Nephron (organoid): ENCODE results near the gene CD53.

ENCODE experiments used
- H3K27ac Mint-ChIP-seq, 3 experiments: 2 replicates each; pipeline ENCODE4 v1.8.0; 2020; ENCODE audit warnings: mixed read lengths in 3 of 3, mild to moderate bottlenecking in 2 of 3, moderate library complexity in 1 of 3
- H3K27me3 Mint-ChIP-seq: 2 replicates; pipeline ENCODE4 v1.8.0; 2021; ENCODE audit warnings: low read depth, mild to moderate bottlenecking, moderate library complexity, mixed read lengths
- H3K36me3 Mint-ChIP-seq: 2 replicates; pipeline ENCODE4 v1.8.0; 2020; ENCODE audit warnings: low read depth, mixed read lengths
- H3K4me1 Mint-ChIP-seq: 2 replicates; pipeline ENCODE4 v1.8.0; 2020; ENCODE audit warnings: mixed read lengths
- H3K4me3 Mint-ChIP-seq, 3 experiments: 2 replicates each; pipeline ENCODE4 v1.8.0; 2020; ENCODE audit warnings: mild to moderate bottlenecking in 3 of 3, mixed read lengths in 3 of 3, moderate library complexity in 2 of 3
- H3K9me3 Mint-ChIP-seq: 2 replicates; pipeline ENCODE4 v1.8.0; 2020; ENCODE audit warnings: mixed read lengths
- TF ChIP-seq, protein P1 (sequence below), 3 experiments: fragments of 200-600 bp; sonication (generic); IDR thresholded peaks; one replicate each; pipeline ENCODE4 v1.5.0; 2021; ENCODE audit warnings: antibody characterized with exemption in 3 of 3; ENCODE audit not compliant: unreplicated experiment in 3 of 3

The CD53 gene

DNA sequence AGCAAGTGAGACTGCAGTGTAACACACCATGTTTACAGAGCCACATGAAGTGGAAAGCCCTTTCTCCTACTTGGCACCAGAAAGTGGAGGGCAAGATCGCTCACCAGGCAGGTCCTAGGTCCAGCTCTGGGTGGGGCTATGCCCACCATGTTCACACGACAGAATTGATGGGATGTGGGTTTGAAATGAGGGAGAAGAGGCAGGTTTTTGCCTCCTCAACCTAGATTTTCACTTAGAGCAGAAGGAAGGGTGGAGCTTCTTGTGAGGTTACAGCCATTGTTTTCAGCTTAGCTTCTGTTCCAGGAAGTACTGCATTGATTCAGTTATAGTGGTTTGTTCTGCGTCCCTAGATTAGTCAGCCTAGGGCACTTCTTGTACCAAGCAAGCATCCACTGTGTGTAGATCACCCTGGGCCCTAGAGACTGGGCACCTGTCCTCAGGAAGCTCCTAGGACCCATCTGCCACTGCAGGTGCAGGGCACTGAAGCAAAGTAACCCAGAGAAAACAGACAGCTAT lies 2.3 kb downstream of the CD53 start:
- Mint-ChIP-seq H3K4me1 (no peaks in the 10 kb centered on the region), H3K27me3 (no peaks in the 10 kb centered on the region), H3K4me3 (no peak overlapping the region), H3K27ac (no peak overlapping the region), H3K36me3 (no peaks in the 10 kb centered on the region), H3K9me3 (no peaks in the 10 kb centered on the region)
- TF ChIP-seq, protein P1, sequence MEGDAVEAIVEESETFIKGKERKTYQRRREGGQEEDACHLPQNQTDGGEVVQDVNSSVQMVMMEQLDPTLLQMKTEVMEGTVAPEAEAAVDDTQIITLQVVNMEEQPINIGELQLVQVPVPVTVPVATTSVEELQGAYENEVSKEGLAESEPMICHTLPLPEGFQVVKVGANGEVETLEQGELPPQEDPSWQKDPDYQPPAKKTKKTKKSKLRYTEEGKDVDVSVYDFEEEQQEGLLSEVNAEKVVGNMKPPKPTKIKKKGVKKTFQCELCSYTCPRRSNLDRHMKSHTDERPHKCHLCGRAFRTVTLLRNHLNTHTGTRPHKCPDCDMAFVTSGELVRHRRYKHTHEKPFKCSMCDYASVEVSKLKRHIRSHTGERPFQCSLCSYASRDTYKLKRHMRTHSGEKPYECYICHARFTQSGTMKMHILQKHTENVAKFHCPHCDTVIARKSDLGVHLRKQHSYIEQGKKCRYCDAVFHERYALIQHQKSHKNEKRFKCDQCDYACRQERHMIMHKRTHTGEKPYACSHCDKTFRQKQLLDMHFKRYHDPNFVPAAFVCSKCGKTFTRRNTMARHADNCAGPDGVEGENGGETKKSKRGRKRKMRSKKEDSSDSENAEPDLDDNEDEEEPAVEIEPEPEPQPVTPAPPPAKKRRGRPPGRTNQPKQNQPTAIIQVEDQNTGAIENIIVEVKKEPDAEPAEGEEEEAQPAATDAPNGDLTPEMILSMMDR (IDR thresholded peaks at IDR 0.05; ENCODE audit: unreplicated experiment in 3 of 3), result no peak

DNA sequence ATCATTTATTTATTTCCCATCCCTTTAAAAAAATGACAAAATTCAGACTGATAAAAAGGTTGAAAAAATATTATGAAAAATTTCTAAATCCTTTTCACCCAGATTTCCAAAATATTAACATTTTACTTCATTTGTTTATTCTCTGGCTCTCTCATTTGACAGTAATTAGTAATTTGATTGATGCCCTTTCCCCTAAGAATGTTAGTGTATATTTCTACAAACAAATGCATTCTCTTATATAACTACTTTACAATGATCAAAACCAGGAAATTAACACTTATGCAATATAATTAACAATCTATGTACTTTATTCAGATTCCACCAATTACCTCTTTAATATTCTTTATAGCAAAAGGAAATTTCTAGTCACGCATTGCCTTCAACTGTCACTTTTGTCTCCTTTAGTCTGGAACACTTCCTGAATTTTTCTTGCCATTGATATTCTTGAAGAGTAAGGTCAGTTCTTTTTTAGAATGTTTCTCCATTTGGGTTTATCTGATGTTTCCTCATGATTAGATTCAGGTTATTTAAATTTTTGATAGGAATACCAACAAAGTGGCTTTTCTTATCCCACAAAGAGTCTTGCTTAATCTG lies 3.9 kb downstream of the CD53 start:
- no peaks in the 10 kb centered on the region for H3K36me3 Mint-ChIP-seq
- no peak overlapping the region for H3K27ac Mint-ChIP-seq
- TF ChIP-seq, protein P1 (IDR thresholded peaks at IDR 0.05; ENCODE audit: unreplicated experiment in 3 of 3), result no peak
- H3K4me3 Mint-ChIP-seq, result no peak overlapping the region
- H3K27me3 Mint-ChIP-seq, result no peaks in the 10 kb centered on the region
- no peaks in the 10 kb centered on the region for H3K4me1 Mint-ChIP-seq
- H3K9me3 Mint-ChIP-seq, result no peaks in the 10 kb centered on the region

DNA sequence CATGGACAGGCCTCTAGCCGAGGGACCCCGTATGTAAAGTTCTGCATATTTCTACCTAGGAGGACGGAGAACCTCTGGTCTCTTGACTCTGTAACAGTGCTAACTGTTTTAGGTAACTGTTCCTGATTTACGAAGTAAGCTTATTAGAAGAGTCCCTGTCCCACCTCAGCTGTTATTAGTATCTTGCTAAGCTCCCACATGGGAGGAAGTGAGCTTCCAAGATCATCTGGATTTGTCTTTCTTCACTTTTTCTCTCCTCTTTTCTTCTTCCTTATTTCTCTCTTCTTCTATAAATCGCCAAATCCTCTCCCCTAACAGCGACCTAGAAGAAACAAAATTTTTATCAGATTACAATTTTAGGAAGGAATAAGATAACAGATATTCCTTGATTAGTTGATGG lies 4.4 kb downstream of the CD53 start:
- no peaks in the 10 kb centered on the region for H3K27me3 Mint-ChIP-seq
- no peaks in the 10 kb centered on the region for H3K4me1 Mint-ChIP-seq
- TF ChIP-seq, protein P1 (IDR thresholded peaks at IDR 0.05; ENCODE audit: unreplicated experiment in 3 of 3), result no peak
- no peaks in the 10 kb centered on the region for H3K9me3 Mint-ChIP-seq
- H3K27ac Mint-ChIP-seq, result no peak overlapping the region
- H3K4me3 Mint-ChIP-seq, result no peak overlapping the region
- no peaks in the 10 kb centered on the region for H3K36me3 Mint-ChIP-seq

DNA sequence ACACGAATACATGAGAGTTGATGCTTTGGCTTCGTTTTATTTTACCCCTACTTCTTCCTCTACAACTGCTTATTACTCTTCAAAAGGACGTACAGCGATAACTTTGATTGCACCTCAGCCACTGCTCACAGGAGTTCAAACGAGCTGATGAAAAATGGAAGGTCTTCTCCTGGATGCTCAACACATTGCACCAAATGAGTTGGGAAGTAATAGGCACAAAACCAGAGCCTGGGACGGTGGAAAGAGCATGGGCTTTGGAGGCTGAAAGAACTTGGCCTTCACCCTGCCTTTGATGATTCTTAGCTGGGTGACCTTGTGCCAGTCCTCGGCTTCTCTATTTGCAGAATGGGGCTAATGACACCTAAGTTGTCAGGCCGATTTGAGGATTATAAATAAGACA lies 4.8 kb downstream of the CD53 start:
- no peaks in the 10 kb centered on the region for H3K9me3 Mint-ChIP-seq
- H3K27me3 Mint-ChIP-seq, result no peaks in the 10 kb centered on the region
- no peaks in the 10 kb centered on the region for H3K36me3 Mint-ChIP-seq
- H3K27ac Mint-ChIP-seq, result no peak overlapping the region
- H3K4me1 Mint-ChIP-seq, result no peaks in the 10 kb centered on the region
- TF ChIP-seq, protein P1 (IDR thresholded peaks at IDR 0.05; ENCODE audit: unreplicated experiment in 3 of 3), result no peak
- no peak overlapping the region for H3K4me3 Mint-ChIP-seq

DNA sequence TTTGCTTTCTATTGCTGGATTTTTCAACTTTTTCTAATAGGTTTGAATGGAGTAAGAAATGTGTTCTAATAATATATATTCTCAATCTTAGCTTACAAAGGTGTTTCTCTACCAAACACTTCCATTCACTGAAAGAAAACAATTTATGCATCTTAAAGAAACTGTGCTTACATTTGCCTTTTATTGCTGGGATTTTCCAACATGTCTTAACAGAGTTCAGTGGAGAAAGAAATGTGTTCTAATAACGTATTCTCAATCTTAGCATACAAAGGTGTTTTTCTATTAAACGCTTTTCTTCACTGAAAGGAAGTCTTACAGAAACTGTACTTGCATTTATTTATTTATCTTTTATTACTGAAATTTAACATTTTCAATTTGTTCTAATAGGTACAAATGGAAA lies 5.6 kb downstream of the CD53 start:
- H3K27me3 Mint-ChIP-seq, result no peaks in the 10 kb centered on the region
- no peaks in the 10 kb centered on the region for H3K36me3 Mint-ChIP-seq
- no peaks in the 10 kb centered on the region for H3K4me1 Mint-ChIP-seq
- no peaks in the 10 kb centered on the region for H3K9me3 Mint-ChIP-seq
- H3K4me3 Mint-ChIP-seq, result no peak overlapping the region
- TF ChIP-seq, protein P1 (IDR thresholded peaks at IDR 0.05; ENCODE audit: unreplicated experiment in 3 of 3), result no peak
- no peak overlapping the region for H3K27ac Mint-ChIP-seq

DNA sequence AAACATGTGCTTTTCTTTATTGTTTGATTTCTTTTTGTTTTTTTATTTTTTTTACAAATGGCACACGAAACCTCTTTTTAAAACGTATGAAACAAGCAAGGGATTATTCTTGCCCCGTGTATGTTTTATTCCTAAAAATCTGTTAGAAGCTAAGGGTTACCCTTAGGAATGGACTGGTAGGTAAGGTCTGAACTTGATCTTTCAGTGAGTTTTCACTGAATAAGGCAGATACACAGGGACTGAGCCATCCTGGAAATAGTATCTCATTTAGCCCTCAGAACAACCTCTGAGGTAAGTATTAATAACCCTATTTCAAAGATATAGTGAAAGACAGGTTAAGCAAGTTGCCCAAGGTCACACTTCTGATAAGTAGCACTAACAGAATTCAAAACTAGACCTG lies 6.0 kb downstream of the CD53 start:
- Mint-ChIP-seq H3K36me3 (no peaks in the 10 kb centered on the region), H3K4me1 (no peaks in the 10 kb centered on the region), H3K9me3 (no peaks in the 10 kb centered on the region), H3K27ac (no peak overlapping the region), H3K4me3 (no peak overlapping the region), H3K27me3 (no peaks in the 10 kb centered on the region)
- TF ChIP-seq, protein P1 (IDR thresholded peaks at IDR 0.05; ENCODE audit: unreplicated experiment in 3 of 3), result no peak
